ENCODE measurements around the gene KCNAB1. TPM values are rescaled to one million over a fixed set of nuclear protein-coding genes. Genes with fewer than 3 reads are reported as not detected.

KCNAB1 gene
- total and polyA plus RNA-seq, 2 donors (not counting 1 experiment from before 2014, with no cell fraction given), result 0.03 to 0.33 TPM

- H2AFZ ChIP-seq (ENCODE audit: low read length), result no peak overlapping the region
- H4K20me1 ChIP-seq (ENCODE audit: control insufficient read depth, extremely low read depth, insufficient read depth, low read length), result no peaks in the 10 kb centered on the region
- H3K27me3 ChIP-seq (ENCODE audit: control insufficient read depth, insufficient read depth, low read length), result no peaks in the 10 kb centered on the region
- DNase-seq (ENCODE audit: low read depth in 2 of 2), result peak in 1 of 2 donors; percentile 90
- no peak overlapping the region for H3K9ac ChIP-seq (ENCODE audit: insufficient read depth, low read length)
- TF ChIP-seq EZH2 (IDR thresholded peaks at IDR 0.05; ENCODE audit: low read length, missing control alignments), result no peak
- TF ChIP-seq, protein P1, sequence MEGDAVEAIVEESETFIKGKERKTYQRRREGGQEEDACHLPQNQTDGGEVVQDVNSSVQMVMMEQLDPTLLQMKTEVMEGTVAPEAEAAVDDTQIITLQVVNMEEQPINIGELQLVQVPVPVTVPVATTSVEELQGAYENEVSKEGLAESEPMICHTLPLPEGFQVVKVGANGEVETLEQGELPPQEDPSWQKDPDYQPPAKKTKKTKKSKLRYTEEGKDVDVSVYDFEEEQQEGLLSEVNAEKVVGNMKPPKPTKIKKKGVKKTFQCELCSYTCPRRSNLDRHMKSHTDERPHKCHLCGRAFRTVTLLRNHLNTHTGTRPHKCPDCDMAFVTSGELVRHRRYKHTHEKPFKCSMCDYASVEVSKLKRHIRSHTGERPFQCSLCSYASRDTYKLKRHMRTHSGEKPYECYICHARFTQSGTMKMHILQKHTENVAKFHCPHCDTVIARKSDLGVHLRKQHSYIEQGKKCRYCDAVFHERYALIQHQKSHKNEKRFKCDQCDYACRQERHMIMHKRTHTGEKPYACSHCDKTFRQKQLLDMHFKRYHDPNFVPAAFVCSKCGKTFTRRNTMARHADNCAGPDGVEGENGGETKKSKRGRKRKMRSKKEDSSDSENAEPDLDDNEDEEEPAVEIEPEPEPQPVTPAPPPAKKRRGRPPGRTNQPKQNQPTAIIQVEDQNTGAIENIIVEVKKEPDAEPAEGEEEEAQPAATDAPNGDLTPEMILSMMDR (conservative IDR thresholded peaks at IDR 0.05 in 1 of 2, IDR thresholded peaks at IDR 0.05 in 1 of 2; ENCODE audit: low read depth in 1 of 2, low read length in 2 of 2), result no peak
- no peaks in the 10 kb centered on the region for H3K36me3 ChIP-seq (ENCODE audit: control insufficient read depth, insufficient read depth, low read length)
- H3K9me3 ChIP-seq (ENCODE audit: control insufficient read depth, insufficient read depth, low read depth, low read length), result no peaks in the 10 kb centered on the region
- H3K79me2 ChIP-seq (ENCODE audit: control insufficient read depth, insufficient read depth, low read length), result no peaks in the 10 kb centered on the region
- H3K4me2 ChIP-seq (ENCODE audit: extremely low read depth, insufficient read depth, low read length), result no peak overlapping the region
- H3K4me1 ChIP-seq (ENCODE audit: control insufficient read depth, extremely low read depth, insufficient read depth, low read length), result no peaks in the 10 kb centered on the region
- no peak overlapping the region for H3K4me3 ChIP-seq (replicated peaks in 1 of 4; ENCODE audit: control extremely low read depth in 1 of 4, insufficient read depth in 1 of 4, low read depth in 3 of 4, low read length in 4 of 4)
- H3K27ac ChIP-seq (ENCODE audit: insufficient read depth, low read length), result no peak overlapping the region
Measured at GRCh38 chr3:156360083-156360482, 239.7 kb downstream of the KCNAB1 start.

GRCh38 chr3:156360963-156361362, 240.6 kb downstream of the KCNAB1 start:
- Histone ChIP-seq H3K9me3 (ENCODE audit: control insufficient read depth, insufficient read depth, low read depth, low read length) (no peaks in the 10 kb centered on the region), H3K4me3 (replicated peaks in 1 of 4; ENCODE audit: control extremely low read depth in 1 of 4, insufficient read depth in 1 of 4, low read depth in 3 of 4, low read length in 4 of 4) (no peak overlapping the region), H3K4me2 (ENCODE audit: extremely low read depth, insufficient read depth, low read length) (no peak overlapping the region), H3K79me2 (ENCODE audit: control insufficient read depth, insufficient read depth, low read length) (no peaks in the 10 kb centered on the region), H2AFZ (ENCODE audit: low read length) (no peak overlapping the region), H3K4me1 (ENCODE audit: control insufficient read depth, extremely low read depth, insufficient read depth, low read length) (no peaks in the 10 kb centered on the region), H3K27me3 (ENCODE audit: control insufficient read depth, insufficient read depth, low read length) (no peaks in the 10 kb centered on the region), H3K27ac (ENCODE audit: insufficient read depth, low read length) (no peak overlapping the region), H3K36me3 (ENCODE audit: control insufficient read depth, insufficient read depth, low read length) (no peaks in the 10 kb centered on the region), H3K9ac (ENCODE audit: insufficient read depth, low read length) (no peak overlapping the region), H4K20me1 (ENCODE audit: control insufficient read depth, extremely low read depth, insufficient read depth, low read length) (no peaks in the 10 kb centered on the region)
- no peak for DNase-seq (ENCODE audit: low read depth in 2 of 2)
- TF ChIP-seq EZH2 (IDR thresholded peaks at IDR 0.05; ENCODE audit: low read length, missing control alignments), result no peak
- TF ChIP-seq, protein P1 (conservative IDR thresholded peaks at IDR 0.05 in 1 of 2, IDR thresholded peaks at IDR 0.05 in 1 of 2; ENCODE audit: low read depth in 1 of 2, low read length in 2 of 2), result no peak

- Histone ChIP-seq H3K36me3 (ENCODE audit: control insufficient read depth, insufficient read depth, low read length) (no peaks in the 10 kb centered on the region), H3K4me3 (replicated peaks in 1 of 4; ENCODE audit: control extremely low read depth in 1 of 4, insufficient read depth in 1 of 4, low read depth in 3 of 4, low read length in 4 of 4) (no peak overlapping the region), H3K4me2 (ENCODE audit: extremely low read depth, insufficient read depth, low read length) (no peak overlapping the region), H3K27me3 (ENCODE audit: control insufficient read depth, insufficient read depth, low read length) (no peaks in the 10 kb centered on the region), H3K9me3 (ENCODE audit: control insufficient read depth, insufficient read depth, low read depth, low read length) (no peaks in the 10 kb centered on the region), H3K4me1 (ENCODE audit: control insufficient read depth, extremely low read depth, insufficient read depth, low read length) (no peaks in the 10 kb centered on the region), H2AFZ (ENCODE audit: low read length) (no peak overlapping the region), H4K20me1 (ENCODE audit: control insufficient read depth, extremely low read depth, insufficient read depth, low read length) (no peaks in the 10 kb centered on the region), H3K9ac (ENCODE audit: insufficient read depth, low read length) (no peak overlapping the region), H3K27ac (ENCODE audit: insufficient read depth, low read length) (no peak overlapping the region), H3K79me2 (ENCODE audit: control insufficient read depth, insufficient read depth, low read length) (no peaks in the 10 kb centered on the region)
- no peak for DNase-seq (ENCODE audit: low read depth in 2 of 2)
- TF ChIP-seq, protein P1 (conservative IDR thresholded peaks at IDR 0.05 in 1 of 2, IDR thresholded peaks at IDR 0.05 in 1 of 2; ENCODE audit: low read depth in 1 of 2, low read length in 2 of 2), result no peak
- TF ChIP-seq EZH2 (IDR thresholded peaks at IDR 0.05; ENCODE audit: low read length, missing control alignments), result no peak
Measured at GRCh38 chr3:156366559-156366958, 246.2 kb downstream of the KCNAB1 start.

Data from fibroblast of lung (primary cell).